ENCODE results near the gene LRSAM1. TPM values are rescaled to one million over a fixed set of nuclear protein-coding genes. Genes with fewer than 3 reads are reported as not detected.
A peak's percentile ranks its signal among the peaks of the same experiment; 100 is the strongest.

LRSAM1 gene
- total RNA-seq, 3 donors from 2014 or later = 11.7 to 21.3 (median 17.9) TPM

- Histone ChIP-seq H3K4me1 (no peaks in the 10 kb centered on the region), H3K36me3 (peaks cover 11% of the 10 kb centered on the region), H3K9me3 (no peaks in the 10 kb centered on the region), H3K27me3 (no peaks in the 10 kb centered on the region), H3K4me3 (no peak overlapping the region), H3K27ac (peak overlapping the region in 1 of 2 donors; percentile 72)
- no peak for DNase-seq (ENCODE audit: low spot score in 2 of 2)
- intact Hi-C loops (cut with DNase I; ENCODE audit: low total_unique reads) = no loop called here
- TF ChIP-seq POLR2A (IDR thresholded peaks at IDR 0.05) (no peak), POLR2AphosphoS5 (IDR thresholded peaks at IDR 0.05) (no peak)
- TF ChIP-seq, protein P1, sequence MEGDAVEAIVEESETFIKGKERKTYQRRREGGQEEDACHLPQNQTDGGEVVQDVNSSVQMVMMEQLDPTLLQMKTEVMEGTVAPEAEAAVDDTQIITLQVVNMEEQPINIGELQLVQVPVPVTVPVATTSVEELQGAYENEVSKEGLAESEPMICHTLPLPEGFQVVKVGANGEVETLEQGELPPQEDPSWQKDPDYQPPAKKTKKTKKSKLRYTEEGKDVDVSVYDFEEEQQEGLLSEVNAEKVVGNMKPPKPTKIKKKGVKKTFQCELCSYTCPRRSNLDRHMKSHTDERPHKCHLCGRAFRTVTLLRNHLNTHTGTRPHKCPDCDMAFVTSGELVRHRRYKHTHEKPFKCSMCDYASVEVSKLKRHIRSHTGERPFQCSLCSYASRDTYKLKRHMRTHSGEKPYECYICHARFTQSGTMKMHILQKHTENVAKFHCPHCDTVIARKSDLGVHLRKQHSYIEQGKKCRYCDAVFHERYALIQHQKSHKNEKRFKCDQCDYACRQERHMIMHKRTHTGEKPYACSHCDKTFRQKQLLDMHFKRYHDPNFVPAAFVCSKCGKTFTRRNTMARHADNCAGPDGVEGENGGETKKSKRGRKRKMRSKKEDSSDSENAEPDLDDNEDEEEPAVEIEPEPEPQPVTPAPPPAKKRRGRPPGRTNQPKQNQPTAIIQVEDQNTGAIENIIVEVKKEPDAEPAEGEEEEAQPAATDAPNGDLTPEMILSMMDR (IDR thresholded peaks at IDR 0.05) = no peak
These were observed 58.6 kb downstream of the LRSAM1 start for GRCh38 chr9:127509955-127510299.

DNA sequence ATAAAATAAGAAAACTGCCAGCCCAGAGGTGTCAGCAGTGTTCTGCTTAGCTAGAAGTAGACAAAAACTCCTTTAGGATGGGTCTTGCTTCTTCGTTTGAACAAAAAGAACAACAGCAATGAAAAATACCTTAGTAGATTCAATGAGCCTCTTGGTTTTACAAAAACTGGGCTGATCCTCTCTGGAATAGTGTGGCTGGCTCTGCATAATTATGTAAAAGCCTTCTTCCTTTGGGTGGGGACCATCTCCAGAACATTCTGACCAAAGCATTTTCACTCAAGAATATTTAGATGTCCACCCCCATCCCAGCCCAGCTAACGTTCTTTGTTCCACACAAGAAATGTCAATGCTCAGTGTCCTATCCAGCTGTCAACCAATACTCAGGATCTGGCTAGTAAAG, 63.2 kb downstream of the LRSAM1 start:
- Histone ChIP-seq H3K4me1 (no peaks in the 10 kb centered on the region), H3K4me3 (no peak overlapping the region), H3K27me3 (no peaks in the 10 kb centered on the region), H3K9me3 (no peaks in the 10 kb centered on the region), H3K36me3 (peaks cover 9% of the 10 kb centered on the region), H3K27ac (no peak overlapping the region)
- intact Hi-C loops (cut with DNase I; ENCODE audit: low total_unique reads) = no loop called here
- TF ChIP-seq, protein P1 (IDR thresholded peaks at IDR 0.05) = no peak
- TF ChIP-seq POLR2AphosphoS5 (IDR thresholded peaks at IDR 0.05) (no peak), POLR2A (IDR thresholded peaks at IDR 0.05) (no peak)
- no peak for DNase-seq (ENCODE audit: low spot score in 2 of 2)

GRCh38 chr9:127516835-127517607, 65.7 kb downstream of the LRSAM1 start:
- no peaks in the 10 kb centered on the region for H3K9me3 ChIP-seq
- H3K27me3 ChIP-seq = no peaks in the 10 kb centered on the region
- intact Hi-C loops (cut with DNase I; ENCODE audit: low total_unique reads) = no loop called here
- DNase-seq (ENCODE audit: low spot score in 2 of 2) = no peak
- no peak overlapping the region for H3K27ac ChIP-seq
- H3K4me1 ChIP-seq = peaks cover 6 to 8% of the 10 kb centered on the region in 2 donors
- H3K4me3 ChIP-seq = no peak overlapping the region
- peaks cover 9% of the 10 kb centered on the region for H3K36me3 ChIP-seq
- no peak for TF ChIP-seq POLR2A (IDR thresholded peaks at IDR 0.05)
- TF ChIP-seq, protein P1 (IDR thresholded peaks at IDR 0.05) = no peak
- TF ChIP-seq POLR2AphosphoS5 (IDR thresholded peaks at IDR 0.05) = no peak

DNA sequence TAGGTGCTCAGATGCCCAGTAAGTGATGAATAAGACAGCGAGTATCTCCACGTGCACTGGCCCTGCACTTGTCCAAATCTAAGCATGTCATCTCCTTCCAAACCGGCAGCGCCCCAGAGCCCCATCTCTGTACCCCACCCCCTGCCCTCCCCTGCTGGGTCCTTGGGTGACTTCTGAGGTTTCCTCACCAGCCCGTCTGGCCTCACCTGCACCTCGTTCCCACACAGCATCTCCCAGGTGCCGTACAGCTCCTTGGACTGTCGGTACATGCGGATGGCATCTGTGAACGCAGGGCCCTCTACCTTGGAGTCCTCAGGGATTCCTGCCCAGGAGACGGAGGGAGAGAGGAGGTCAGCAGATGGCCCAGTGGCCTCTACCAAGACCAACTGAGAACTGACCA, 66.3 kb downstream of the LRSAM1 start:
- Histone ChIP-seq H3K9me3 (no peaks in the 10 kb centered on the region), H3K27me3 (no peaks in the 10 kb centered on the region), H3K4me3 (no peak overlapping the region), H3K27ac (peak overlapping the region in 1 of 2 donors; percentile 39), H3K4me1 (peaks cover 10 to 12% of the 10 kb centered on the region in 2 donors), H3K36me3 (peaks cover 9% of the 10 kb centered on the region)
- intact Hi-C loops (cut with DNase I; ENCODE audit: low total_unique reads) = no loop called here
- TF ChIP-seq, protein P1 (IDR thresholded peaks at IDR 0.05) = no peak
- TF ChIP-seq POLR2A (IDR thresholded peaks at IDR 0.05) (no peak), POLR2AphosphoS5 (IDR thresholded peaks at IDR 0.05) (no peak)
- DNase-seq (ENCODE audit: low spot score in 2 of 2) = no peak

DNA sequence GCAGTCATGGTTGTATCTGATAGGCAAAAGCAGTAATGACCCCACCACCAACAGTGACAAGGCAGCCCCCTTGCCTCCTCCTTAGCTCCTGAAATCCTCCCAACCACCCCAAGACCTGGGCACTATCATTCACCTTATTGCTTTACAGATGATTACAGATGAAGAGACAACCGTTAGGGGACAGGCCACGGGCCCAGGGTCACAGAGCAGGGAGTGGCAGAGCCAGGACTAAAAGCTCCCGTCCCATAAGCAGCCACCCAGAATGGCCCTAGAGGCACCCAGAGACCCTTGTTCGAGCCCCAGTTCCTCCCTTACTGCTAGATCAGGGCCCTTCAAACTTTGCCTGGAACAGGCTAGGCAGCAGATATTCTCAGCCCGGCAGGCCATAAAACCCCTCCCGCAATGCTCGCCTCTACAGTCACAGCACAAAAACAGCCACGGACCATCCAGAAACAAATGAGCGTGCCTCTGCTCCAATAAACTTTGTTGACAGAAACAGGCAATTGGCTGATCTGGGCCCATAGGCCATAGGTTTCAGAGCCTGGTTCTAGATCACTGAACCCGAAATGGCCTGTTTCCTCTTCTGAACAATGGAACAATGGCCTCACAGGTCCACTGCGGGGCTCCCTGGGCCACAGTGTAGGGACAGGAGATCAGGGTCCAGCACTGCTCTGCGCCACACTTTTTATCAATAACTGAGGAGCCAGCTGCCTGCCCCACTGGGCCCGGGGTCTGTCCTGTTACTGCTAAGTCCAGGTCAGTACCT, 67.0 kb downstream of the LRSAM1 start:
- TF ChIP-seq POLR2A (IDR thresholded peaks at IDR 0.05) = no peak
- TF ChIP-seq, protein P1 (IDR thresholded peaks at IDR 0.05) = no peak
- TF ChIP-seq POLR2AphosphoS5 (IDR thresholded peaks at IDR 0.05) = no peak
- intact Hi-C loops (cut with DNase I; ENCODE audit: low total_unique reads) = no loop called here
- Histone ChIP-seq H3K27me3 (no peaks in the 10 kb centered on the region), H3K27ac (peak overlapping the region; percentile 39 to 64), H3K4me1 (peaks cover 10 to 14% of the 10 kb centered on the region in 2 donors), H3K36me3 (peaks cover 9% of the 10 kb centered on the region), H3K4me3 (no peak overlapping the region), H3K9me3 (peaks cover 0 to under 1% of the 10 kb centered on the region in 2 donors)
- DNase-seq (ENCODE audit: low spot score in 2 of 2) = no peak

Measured in breast epithelium (tissue), 4 donors.